ENCODE data around the gene PASK. TPM values are rescaled to one million over a fixed set of nuclear protein-coding genes. Genes with fewer than 3 reads are reported as not detected.

Gene PASK
- total and polyA plus RNA-seq, 9 of the 15 experiments (the other 6 are each of a cell fraction or from before 2014, with no cell fraction given): 1.5 to 30.3 (median 9.9) TPM

DNA sequence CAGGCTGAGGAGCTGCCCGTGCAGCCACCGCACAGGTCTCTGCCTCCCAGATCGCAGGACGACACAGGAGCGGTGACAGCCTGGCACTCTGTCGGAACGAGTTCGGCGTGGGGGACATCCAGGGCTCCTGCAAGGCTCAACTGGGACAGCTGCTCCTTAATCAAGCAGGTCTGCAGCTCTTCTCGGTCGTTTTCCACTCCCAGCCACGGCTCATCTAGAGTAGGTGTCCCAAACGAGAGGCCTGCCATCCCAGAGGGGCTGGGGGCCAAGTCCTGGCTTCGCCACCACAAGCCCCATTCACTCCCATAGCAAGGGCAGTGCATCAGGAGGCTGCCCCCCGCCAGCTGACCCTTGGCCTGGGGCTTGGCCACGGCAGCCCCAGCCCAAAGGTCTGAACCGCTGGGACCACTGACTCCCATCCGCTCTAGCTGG is 22.5 kb downstream of the PASK start:
- TF ChIP-seq CBX2 (IDR thresholded peaks at IDR 0.05; ENCODE audit: insufficient read depth, low read length, poor library complexity, severe bottlenecking): no peak
- TF ChIP-seq, protein P1, sequence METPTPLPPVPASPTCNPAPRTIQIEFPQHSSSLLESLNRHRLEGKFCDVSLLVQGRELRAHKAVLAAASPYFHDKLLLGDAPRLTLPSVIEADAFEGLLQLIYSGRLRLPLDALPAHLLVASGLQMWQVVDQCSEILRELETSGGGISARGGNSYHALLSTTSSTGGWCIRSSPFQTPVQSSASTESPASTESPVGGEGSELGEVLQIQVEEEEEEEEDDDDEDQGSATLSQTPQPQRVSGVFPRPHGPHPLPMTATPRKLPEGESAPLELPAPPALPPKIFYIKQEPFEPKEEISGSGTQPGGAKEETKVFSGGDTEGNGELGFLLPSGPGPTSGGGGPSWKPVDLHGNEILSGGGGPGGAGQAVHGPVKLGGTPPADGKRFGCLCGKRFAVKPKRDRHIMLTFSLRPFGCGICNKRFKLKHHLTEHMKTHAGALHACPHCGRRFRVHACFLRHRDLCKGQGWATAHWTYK (CRISPR knock-in tag; IDR thresholded peaks at IDR 0.05): no peak
- TF ChIP-seq, protein P2, sequence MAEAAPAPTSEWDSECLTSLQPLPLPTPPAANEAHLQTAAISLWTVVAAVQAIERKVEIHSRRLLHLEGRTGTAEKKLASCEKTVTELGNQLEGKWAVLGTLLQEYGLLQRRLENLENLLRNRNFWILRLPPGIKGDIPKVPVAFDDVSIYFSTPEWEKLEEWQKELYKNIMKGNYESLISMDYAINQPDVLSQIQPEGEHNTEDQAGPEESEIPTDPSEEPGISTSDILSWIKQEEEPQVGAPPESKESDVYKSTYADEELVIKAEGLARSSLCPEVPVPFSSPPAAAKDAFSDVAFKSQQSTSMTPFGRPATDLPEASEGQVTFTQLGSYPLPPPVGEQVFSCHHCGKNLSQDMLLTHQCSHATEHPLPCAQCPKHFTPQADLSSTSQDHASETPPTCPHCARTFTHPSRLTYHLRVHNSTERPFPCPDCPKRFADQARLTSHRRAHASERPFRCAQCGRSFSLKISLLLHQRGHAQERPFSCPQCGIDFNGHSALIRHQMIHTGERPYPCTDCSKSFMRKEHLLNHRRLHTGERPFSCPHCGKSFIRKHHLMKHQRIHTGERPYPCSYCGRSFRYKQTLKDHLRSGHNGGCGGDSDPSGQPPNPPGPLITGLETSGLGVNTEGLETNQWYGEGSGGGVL (CRISPR knock-in tag; IDR thresholded peaks at IDR 0.05): no peak
- no peak for TF ChIP-seq SMAD1 (IDR thresholded peaks at IDR 0.05; ENCODE audit: low read depth, low read length, partially characterized antibody)
- no peak for TF ChIP-seq SRSF1 (IDR thresholded peaks at IDR 0.05; ENCODE audit: low read depth, low read length)
- no peak for TF ChIP-seq ZNF785 (CRISPR knock-in tag; IDR thresholded peaks at IDR 0.05)
- no peak for TF ChIP-seq ZFP36 (IDR thresholded peaks at IDR 0.05; ENCODE audit: low read depth, low read length, partially characterized antibody)
- no peak for TF ChIP-seq MTA3 (IDR thresholded peaks at IDR 0.05; ENCODE audit: borderline replicate concordance)
- no peak for TF ChIP-seq NFYB (IDR thresholded peaks at IDR 0.05; ENCODE audit: extremely low read depth, insufficient read length)
- TF ChIP-seq RUNX1 (IDR thresholded peaks at IDR 0.05; ENCODE audit: low read depth): no peak
- no peak for TF ChIP-seq SOX6 (IDR thresholded peaks at IDR 0.05)
- TF ChIP-seq MTF1 (CRISPR knock-in tag; IDR thresholded peaks at IDR 0.05; ENCODE audit: borderline replicate concordance): no peak
- TF ChIP-seq ZNF778 (CRISPR knock-in tag; IDR thresholded peaks at IDR 0.05): no peak
- no peak for TF ChIP-seq BACH1 (tag; IDR thresholded peaks at IDR 0.05)
- TF ChIP-seq ZFP1 (CRISPR knock-in tag; IDR thresholded peaks at IDR 0.05): no peak
- no peak for TF ChIP-seq MECOM (CRISPR knock-in tag; IDR thresholded peaks at IDR 0.05)
- no peak for TF ChIP-seq CAMTA2 (CRISPR knock-in tag; conservative IDR thresholded peaks at IDR 0.05)
- BruUV-seq (replicated peaks): no TSS peak
- in situ Hi-C loops (cut with MboI): no loop called here
- Histone ChIP-seq H3K9me1 (ENCODE audit: control insufficient read depth, insufficient read depth, low read length) (no peaks in the 10 kb centered on the region), H3K9me3 (replicated peaks; ENCODE audit: control insufficient read depth, insufficient read depth, low read depth, low read length) (no peaks in the 10 kb centered on the region), H2AFZ (ENCODE audit: low read depth, low read length) (no peak overlapping the region), H3K4me1 (replicated peaks in 1 of 2; ENCODE audit: control insufficient read depth in 2 of 2, insufficient read depth in 2 of 2, low read length in 2 of 2) (no peaks in the 10 kb centered on the region; a peak in 1 of 5 replicates), H4K20me1 (replicated peaks; ENCODE audit: control insufficient read depth, insufficient read depth, low read length) (no peaks in the 10 kb centered on the region), H3K27me3 (ENCODE audit: control insufficient read depth in 2 of 2, insufficient read depth in 2 of 2, low read length in 2 of 2) (no peaks in the 10 kb centered on the region), H3K4me2 (ENCODE audit: insufficient read depth, low read length) (no peak overlapping the region), H3K36me3 (ENCODE audit: control insufficient read depth, insufficient read depth, low read length) (peaks cover 10% of the 10 kb centered on the region; the same call in 1 of the 3 replicates), H3K4me3 (no peak overlapping the region), H3K9ac (ENCODE audit: insufficient read depth in 1 of 2, low read depth in 2 of 2, low read length in 2 of 2) (no peak overlapping the region; a peak in 1 of 4 replicates), H3K27ac (ENCODE audit: extremely low read depth, low read depth, low read length) (no peak overlapping the region), H3K79me2 (ENCODE audit: control insufficient read depth, insufficient read depth, low read length) (no peaks in the 10 kb centered on the region)
- WGBS (ENCODE audit: insufficient coverage, low coverage, missing lambda C conversion rate): 87% methylated on average over 11 of the region's 18 CpGs
- no peak for DNase-seq (ENCODE audit: extremely low read depth in 1 of 4, low spot score in 3 of 4)
- POLR2A ChIA-PET: interaction anchor here (1.1 kb wide), 1 partner anchor 11 kb away, joined by 4 read pairs; no protein-coding TSS in a partner anchor
- intact Hi-C loops (cut with micrococcal nuclease): loop anchor here (2.0 kb wide), 1 partner anchor 42 kb away; no protein-coding TSS in a partner anchor
- no peak for FAIRE-seq
- CTCF ChIA-PET (ENCODE audit: low intra/inter-chr PET ratio): no interaction called here
- no peak for ATAC-seq
